Spleen (tissue), 11 donors: Measurements from ENCODE around the gene PGLYRP4. TPM values are rescaled to one million over a fixed set of nuclear protein-coding genes. Genes with fewer than 3 reads are reported as not detected.
A peak's percentile ranks its signal among the peaks of the same experiment; 100 is the strongest.

Source experiments
- DNase-seq: peaks from one replicate; pipeline ENCODE4 v3.0.0-alpha.2; 2020
- H3K27ac ChIP-seq, 8 donors: fragments of 200-600 bp; sonication (generic) in 7 of 8; 1 replicate in 4 of 8; 2 replicates in 4 of 8; pipeline versions ENCODE4 v1.5.0 to v1.8.0; 2016 to 2021; ENCODE audit warnings: inconsistent platforms in 4 of 8, mild to moderate bottlenecking in 4 of 8, moderate library complexity in 1 of 8
- H3K27me3 ChIP-seq, 7 donors: fragments of 200-600 bp; sonication (generic) in 6 of 7; replicated peaks in 1 of 7; 1 replicate in 4 of 7; 2 replicates in 3 of 7; pipeline versions ENCODE4 v1.5.0 to v1.8.0; 2016 to 2021; ENCODE audit warnings: inconsistent platforms in 3 of 7, mild to moderate bottlenecking in 1 of 7
- H3K36me3 ChIP-seq, 6 donors: fragments of 200-600 bp; sonication (generic) in 5 of 6; 1 replicate in 4 of 6; 2 replicates in 2 of 6; pipeline versions ENCODE4 v1.5.0 to v1.8.0; 2016 to 2021; ENCODE audit warnings: inconsistent platforms in 2 of 6
- H3K4me1 ChIP-seq, 6 donors: fragments of 200-600 bp; sonication (generic) in 5 of 6; 1 replicate in 3 of 6; 2 replicates in 3 of 6; pipeline versions ENCODE4 v1.5.0 to v1.8.0; 2016 to 2021; ENCODE audit warnings: inconsistent platforms in 3 of 6
- H3K4me3 ChIP-seq, 8 donors: fragments of 200-600 bp; sonication (generic) in 7 of 8; 1 replicate in 4 of 8; 2 replicates in 4 of 8; pipeline versions ENCODE4 v1.5.0 to v1.8.0; 2016 to 2021; ENCODE audit warnings: inconsistent platforms in 4 of 8, mild to moderate bottlenecking in 4 of 8, moderate library complexity in 2 of 8
- H3K9me3 ChIP-seq, 8 donors: fragments of 200-600 bp; sonication (generic) in 7 of 8; 1 replicate in 4 of 8; 2 replicates in 4 of 8; pipeline versions ENCODE4 v1.5.0 to v1.8.0; 2016 to 2021; ENCODE audit warnings: inconsistent platforms in 4 of 8
- CTCF ChIP-seq, 11 experiments: fragments of 200-600 bp in 7 of 11; fragments of 450-650 bp in 4 of 11; sonication (generic) in 4 of 11; IDR thresholded peaks in 8 of 11; conservative IDR thresholded peaks in 3 of 11; 1 replicate in 7 of 11; 2 replicates in 4 of 11; pipeline versions ENCODE4 v1.4.0 to v1.8.0; 2016 to 2021; ENCODE audit warnings: antibody characterized with exemption in 11 of 11, inconsistent platforms in 4 of 11, mild to moderate bottlenecking in 1 of 11
- POLR2A ChIP-seq, 3 donors: fragments of 450-650 bp; IDR thresholded peaks; one replicate each; pipeline ENCODE4 v1.5.1; 2017; ENCODE audit warnings: antibody characterized with exemption in 3 of 3, mild to moderate bottlenecking in 1 of 3
- POLR2AphosphoS5 ChIP-seq, 3 donors: sonication (generic); formaldehyde crosslinking; IDR thresholded peaks; one replicate each; pipeline ENCODE4 v1.5.1; 2017; ENCODE audit warnings: antibody characterized with exemption in 3 of 3
- WGBS, 5 donors: extraction: QIAGEN DNeasy Blood & Tissue Kit in 3 of 5; methylation state at CpG; one replicate each; pipeline versions ENCODE4 v1.1.5 to v1.1.7; 2013 to 2018; 5-methylcytosine and 5-hydroxymethylcytosine counted together
- intact Hi-C: fragments of 100-400 bp; cut with DNase I; formaldehyde crosslinking; loops from one replicate; pipeline ENCODE4 v1.15.0; 2023; ENCODE audit warnings: low total_unique reads
- polyA plus RNA-seq, 3 donors: library from polyadenylated mRNA; stranded (reverse); fragments of 200-250 nt; gene quantifications; one replicate each; pipeline ENCODE4 v1.2.1, GENCODE V29; 2013
- total RNA-seq, 7 donors: library from RNA; depleted of rRNA in 3 of 7; stranded (reverse); fragments of >200 nt in 3 of 7; fragmentation: NEBNext Ultra II Directional in 4 of 7; extraction: Animal tissue kit (Norgen Biotek cat#: 25700) in 4 of 7; gene quantifications; one replicate each; pipeline versions ENCODE4 v1.1.0 to v1.2.1, GENCODE V29; 2016 to 2021
- donor health status: healthy with polysubstance abuse.
- donor health status: DM: no; HTN: no; CAD: no; lungs with moderate emphysema.
- donor health status: DM: no; HTN: no; CAD: no.
- donor health status: Bipolar disorder and iron deficiency.
- donor health status: healthy.
- donor health status: DM: no; HTN: no; CAD: no.
- donor health status: DM: yes; HTN: yes; CAD: no.

PGLYRP4 gene
- total and polyA plus RNA-seq, 10 donors, result 0.18 TPM; not detected in 9

GRCh38 chr1:153394391-153394790, 45.8 kb upstream of the PGLYRP4 start:
- Histone ChIP-seq H3K4me3 (peak overlapping the region in 1 of 8 donors; percentile 65), H3K27ac (peak overlapping the region in 6 of 8 donors; percentile 75 to 95 (median 88)), H3K4me1 (peaks cover 0 to 23% (median 0%) of the 10 kb centered on the region in 6 donors), H3K9me3 (no peaks in the 10 kb centered on the region), H3K27me3 (peaks cover 0 to 75% (median 0%) of the 10 kb centered on the region in 7 donors), H3K36me3 (no peaks in the 10 kb centered on the region)
- intact Hi-C loops, result no loop called here
- TF ChIP-seq CTCF (IDR thresholded peaks at IDR 0.05 in 8 of 11, conservative IDR thresholded peaks at IDR 0.05 in 3 of 11) (no peak), POLR2AphosphoS5 (IDR thresholded peaks at IDR 0.05) (no peak), POLR2A (IDR thresholded peaks at IDR 0.05) (no peak)
- no peak for DNase-seq
- WGBS, 5 donors, result 72 to 88% (median 75%) methylated on average over 5 of the region's 5 CpGs

DNA sequence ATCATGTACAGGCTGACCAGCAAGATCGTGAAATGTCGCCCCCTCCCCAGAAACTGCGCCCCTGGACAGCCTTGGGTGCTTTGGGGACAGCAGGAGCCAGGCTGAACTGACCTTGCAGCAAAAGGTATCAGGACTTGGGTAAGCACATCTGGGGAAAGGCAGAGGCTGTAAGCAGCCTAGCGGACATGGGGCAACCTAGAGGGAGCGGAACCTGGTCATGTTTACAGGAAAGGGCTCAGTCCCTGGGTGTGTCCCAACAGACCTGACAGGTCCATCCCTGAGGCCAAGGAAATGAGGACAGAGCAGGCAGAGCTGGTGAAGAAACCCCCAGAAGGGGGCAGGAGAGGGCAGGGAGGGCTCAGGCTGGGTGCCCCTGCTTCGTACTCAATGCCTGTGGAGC, 45.3 kb upstream of the PGLYRP4 start:
- H3K4me1 ChIP-seq, result peaks cover 0 to 23% (median 0%) of the 10 kb centered on the region in 6 donors
- peaks cover 0 to 75% (median 0%) of the 10 kb centered on the region in 7 donors for H3K27me3 ChIP-seq
- no peaks in the 10 kb centered on the region for H3K9me3 ChIP-seq
- H3K36me3 ChIP-seq, result no peaks in the 10 kb centered on the region
- WGBS, 5 donors, result 62 to 80% (median 71%) methylated on average over 6 of the region's 6 CpGs
- peak; percentile 87 for DNase-seq
- H3K27ac ChIP-seq, result peak overlapping the region in 6 of 8 donors; percentile 75 to 95 (median 88)
- TF ChIP-seq CTCF (IDR thresholded peaks at IDR 0.05 in 8 of 11, conservative IDR thresholded peaks at IDR 0.05 in 3 of 11), result peak in 6 of 11 experiments; percentile 21 to 69 (median 53)
- TF ChIP-seq POLR2A (IDR thresholded peaks at IDR 0.05), result no peak
- TF ChIP-seq POLR2AphosphoS5 (IDR thresholded peaks at IDR 0.05), result peak; percentile 55 to 82 (median 58)
- intact Hi-C loops, result no loop called here
- H3K4me3 ChIP-seq, result peak overlapping the region in 1 of 8 donors; percentile 65

GRCh38 chr1:153392822-153393221, 44.2 kb upstream of the PGLYRP4 start:
- TF ChIP-seq POLR2A (IDR thresholded peaks at IDR 0.05), result no peak
- TF ChIP-seq POLR2AphosphoS5 (IDR thresholded peaks at IDR 0.05), result no peak
- TF ChIP-seq CTCF (IDR thresholded peaks at IDR 0.05 in 8 of 11, conservative IDR thresholded peaks at IDR 0.05 in 3 of 11), result no peak
- Histone ChIP-seq H3K9me3 (no peaks in the 10 kb centered on the region), H3K4me3 (peak overlapping the region in 1 of 8 donors; percentile 65), H3K4me1 (peaks cover 0 to 22% (median 0%) of the 10 kb centered on the region in 6 donors), H3K36me3 (no peaks in the 10 kb centered on the region), H3K27ac (peak overlapping the region in 7 of 8 donors; percentile 20 to 95 (median 86)), H3K27me3 (peaks cover 0 to 64% (median 0%) of the 10 kb centered on the region in 7 donors)
- intact Hi-C loops, result no loop called here
- 67 to 92% (median 81%) methylated on average over 3 of the region's 3 CpGs for WGBS, 5 donors
- no peak for DNase-seq

DNA sequence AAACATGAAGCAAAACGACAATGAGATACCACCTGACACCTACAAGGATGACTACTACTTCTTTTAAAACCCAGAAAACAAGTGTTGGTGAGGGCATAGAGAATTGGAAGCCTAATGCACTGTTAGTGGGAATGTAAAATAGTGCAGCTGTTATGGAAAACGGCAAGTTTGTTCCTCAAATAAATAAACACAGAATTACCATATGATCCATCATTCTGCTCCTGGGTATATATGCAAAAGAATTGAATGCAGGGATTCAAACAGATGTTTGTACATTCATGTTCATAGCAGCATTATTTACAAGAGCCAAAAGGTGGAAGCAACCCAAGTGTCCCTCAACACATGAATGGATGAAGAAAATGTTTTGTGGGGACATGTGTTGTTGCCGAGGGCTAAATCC, 43.6 kb upstream of the PGLYRP4 start:
- no peak for DNase-seq
- H3K4me1 ChIP-seq, result peaks cover 0 to 24% (median 0%) of the 10 kb centered on the region in 6 donors
- H3K27me3 ChIP-seq, result peaks cover 0 to 61% (median 0%) of the 10 kb centered on the region in 7 donors
- peak overlapping the region in 6 of 8 donors; percentile 75 to 95 (median 88) for H3K27ac ChIP-seq
- 55 to 78% (median 70%) methylated on average over 3 of the region's 3 CpGs for WGBS, 5 donors
- H3K4me3 ChIP-seq, result peak overlapping the region in 2 of 8 donors; percentile 47 to 65
- no peaks in the 10 kb centered on the region for H3K36me3 ChIP-seq
- no peak for TF ChIP-seq POLR2AphosphoS5 (IDR thresholded peaks at IDR 0.05)
- no peak for TF ChIP-seq CTCF (IDR thresholded peaks at IDR 0.05 in 8 of 11, conservative IDR thresholded peaks at IDR 0.05 in 3 of 11)
- TF ChIP-seq POLR2A (IDR thresholded peaks at IDR 0.05), result no peak
- intact Hi-C loops, result no loop called here
- no peaks in the 10 kb centered on the region for H3K9me3 ChIP-seq
